ENCODE results near the gene FMNL1. TPM values are rescaled to one million over a fixed set of nuclear protein-coding genes. Genes with fewer than 3 reads are reported as not detected.

The FMNL1 gene
- total and polyA plus RNA-seq, 10 of the 15 experiments (the other 5 are each of a cell fraction or from before 2014, with no cell fraction given), result 3.3 to 108 (median 19.5) TPM

GRCh38 chr17:45263477-45263860 lies 41.8 kb downstream of the FMNL1 start:
- no peak for TF ChIP-seq SMC3 (IDR thresholded peaks at IDR 0.05; ENCODE audit: borderline replicate concordance, low read length)
- TF ChIP-seq POLR2AphosphoS2 (IDR thresholded peaks at IDR 0.05; ENCODE audit: low read depth, low read length), result 0 out of 2 replicates have a peak, but pooled peaks have one; percentile 29
- TF ChIP-seq POLR2A (IDR thresholded peaks at IDR 0.05; ENCODE audit: low read depth, low read length), result peak; percentile 60
- H3K36me3 ChIP-seq (ENCODE audit: control insufficient read depth in 2 of 2, insufficient read depth in 2 of 2, low read length in 1 of 2), result peaks cover 22 to 32% of the 10 kb centered on the region in 2 experiments
- in situ Hi-C loops (cut with MboI) (loop anchor here (25.0 kb wide), 1 partner anchor 349 kb away; no protein-coding TSS in a partner anchor), intact Hi-C loops (cut with micrococcal nuclease; ENCODE audit: unreplicated experiment) (no loop called here)
- no TSS peak for BruUV-seq (replicated peaks)
- no peak overlapping the region for H3K4me2 ChIP-seq (ENCODE audit: control insufficient read depth, insufficient read depth)
- H3K79me2 ChIP-seq (ENCODE audit: control insufficient read depth, insufficient read depth, low read length), result no peaks in the 10 kb centered on the region
- ChIA-PET CTCF (interaction anchor here (1.2 to 1.6 kb wide), 3 partner anchors 8 to 128 kb away, joined by 3 to 6 read pairs (median 4); partner anchors contain the start of gene ACBD4), RAD21 (ENCODE audit: unreplicated experiment) (interaction anchor here (1.2 kb wide), 1 partner anchor 15 kb away, joined by 3 read pairs; no protein-coding TSS in a partner anchor), POLR2A (interaction anchor here (1.3 kb wide), 1 partner anchor 15 kb away, joined by 3 read pairs; no protein-coding TSS in a partner anchor), SMC1A (ENCODE audit: uncharacterized antibody, unreplicated experiment) (interaction anchor here (1.5 kb wide), 1 partner anchor 15 kb away, joined by 3 read pairs; no protein-coding TSS in a partner anchor)
- peaks cover 17% of the 10 kb centered on the region for H3K4me1 ChIP-seq (ENCODE audit: control insufficient read depth, insufficient read depth, low read length)
- H3K4me3 ChIP-seq, result no peak overlapping the region
- 96% methylated on average over 7 of the region's 7 CpGs for WGBS (ENCODE audit: insufficient coverage, insufficient replicate concordance, low lambda C conversion rate, missing lambda C conversion rate)
- H3K27ac ChIP-seq (ENCODE audit: control insufficient read depth, insufficient read depth), result no peak overlapping the region
- 0 out of 2 replicates have a peak, but pooled peaks cover 2% of the 10 kb centered on the region for H4K20me1 ChIP-seq (ENCODE audit: control insufficient read depth, insufficient read depth)
- H3K9me3 ChIP-seq (replicated peaks; ENCODE audit: control insufficient read depth, insufficient read depth, low read length), result no peaks in the 10 kb centered on the region
- FAIRE-seq (no peak), DNase-seq (ENCODE audit: low read depth, low spot score) (no peak), ATAC-seq (no peak)
- H3K27me3 ChIP-seq (replicated peaks in 1 of 2; ENCODE audit: control insufficient read depth in 2 of 2, insufficient read depth in 2 of 2, low read length in 1 of 2), result no peaks in the 10 kb centered on the region
- no peak overlapping the region for H2AFZ ChIP-seq (ENCODE audit: control insufficient read depth, low read depth, low read length)
- H3K9ac ChIP-seq (ENCODE audit: control insufficient read depth, insufficient read depth, low read length), result no peak overlapping the region

DNA sequence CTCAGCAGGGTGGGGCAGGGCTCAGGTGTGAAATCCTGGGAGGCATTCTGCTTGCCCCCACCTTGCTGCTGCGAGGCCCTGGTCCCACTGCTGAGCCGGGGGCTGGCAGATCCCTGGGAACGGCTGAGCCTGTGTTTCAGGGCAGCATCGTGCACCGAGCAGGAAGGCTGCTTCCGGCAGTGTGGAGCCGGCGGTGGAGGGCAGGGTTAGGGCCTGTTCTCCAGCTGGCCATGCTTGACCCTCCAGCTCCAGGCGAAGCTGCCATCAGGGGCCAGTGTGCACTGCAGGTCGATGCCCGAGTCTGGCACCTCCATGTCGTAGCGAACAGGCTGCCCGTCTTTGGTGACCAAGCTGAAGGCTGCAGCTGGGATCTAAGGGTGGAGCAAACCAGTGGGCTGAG lies 42.7 kb downstream of the FMNL1 start:
- Histone ChIP-seq H2AFZ (ENCODE audit: control insufficient read depth, low read depth, low read length) (no peak overlapping the region), H3K4me3 (no peak overlapping the region), H3K9ac (ENCODE audit: control insufficient read depth, insufficient read depth, low read length) (no peak overlapping the region), H3K27me3 (replicated peaks in 1 of 2; ENCODE audit: control insufficient read depth in 2 of 2, insufficient read depth in 2 of 2, low read length in 1 of 2) (no peaks in the 10 kb centered on the region), H3K4me1 (ENCODE audit: control insufficient read depth, insufficient read depth, low read length) (peaks cover 17% of the 10 kb centered on the region), H3K79me2 (ENCODE audit: control insufficient read depth, insufficient read depth, low read length) (no peaks in the 10 kb centered on the region), H4K20me1 (ENCODE audit: control insufficient read depth, insufficient read depth) (0 out of 2 replicates have a peak, but pooled peaks cover 2% of the 10 kb centered on the region), H3K36me3 (ENCODE audit: control insufficient read depth in 2 of 2, insufficient read depth in 2 of 2, low read length in 1 of 2) (peaks cover 28 to 37% of the 10 kb centered on the region in 2 experiments), H3K27ac (ENCODE audit: control insufficient read depth, insufficient read depth) (no peak overlapping the region), H3K9me3 (replicated peaks; ENCODE audit: control insufficient read depth, insufficient read depth, low read length) (no peaks in the 10 kb centered on the region), H3K4me2 (ENCODE audit: control insufficient read depth, insufficient read depth) (no peak overlapping the region)
- WGBS (ENCODE audit: insufficient coverage, insufficient replicate concordance, low lambda C conversion rate, missing lambda C conversion rate), result 96% methylated on average over 14 of the region's 14 CpGs
- ChIA-PET RAD21 (ENCODE audit: unreplicated experiment) (no interaction called here), SMC1A (ENCODE audit: uncharacterized antibody, unreplicated experiment) (no interaction called here), CTCF (interaction anchor here (0.6 kb wide), 1 partner anchor 13 kb away, joined by 3 read pairs; no protein-coding TSS in a partner anchor), POLR2A (no interaction called here)
- BruUV-seq (replicated peaks), result no TSS peak
- in situ Hi-C loops (cut with MboI), result loop anchor here (25.0 kb wide), 1 partner anchor 348 kb away; no protein-coding TSS in a partner anchor
- FAIRE-seq (no peak), ATAC-seq (no peak), DNase-seq (ENCODE audit: low read depth, low spot score) (no peak)
- intact Hi-C loops (cut with micrococcal nuclease; ENCODE audit: unreplicated experiment), result no loop called here
- TF ChIP-seq USF1 (IDR thresholded peaks at IDR 0.05; ENCODE audit: borderline replicate concordance, extremely low read length, insufficient read depth, low read depth, low read length) (no peak), RBBP5 (conservative IDR thresholded peaks at IDR 0.05) (no peak), TBL1XR1 (IDR thresholded peaks at IDR 0.05; ENCODE audit: low read depth, low read length) (no peak), POLR2AphosphoS2 (IDR thresholded peaks at IDR 0.05; ENCODE audit: low read depth, low read length) (0 out of 2 replicates have a peak, but pooled peaks have one; percentile 33), POLR2A (IDR thresholded peaks at IDR 0.05; ENCODE audit: low read depth, low read length) (peak; percentile 58; the same call in 1 of the 2 replicates), ZBTB40 (IDR thresholded peaks at IDR 0.05; ENCODE audit: borderline replicate concordance) (no peak), ZNF274 (IDR thresholded peaks at IDR 0.05; ENCODE audit: insufficient read depth, insufficient read length) (no peak), ETV6 (conservative IDR thresholded peaks at IDR 0.05 in 1 of 2, IDR thresholded peaks at IDR 0.05 in 1 of 2; ENCODE audit: borderline replicate concordance in 1 of 2, low read depth in 1 of 2) (no peak), SP1 (IDR thresholded peaks at IDR 0.05; ENCODE audit: low read depth, low read length) (no peak)
